Measurements from ENCODE around the gene ENTR1. TPM values are rescaled to one million over a fixed set of nuclear protein-coding genes. Genes with fewer than 3 reads are reported as not detected.

The ENTR1 gene
- polyA plus RNA-seq, 2 donors: 20.1 to 24.2 TPM

- Histone ChIP-seq H3K4me3 (ENCODE audit: low read depth in 1 of 2, low read length in 2 of 2) (peak within 1 kb of the TSS; percentile 90 to 93), H3K27ac (ENCODE audit: low read depth in 2 of 2, low read length in 1 of 2) (no peak within 1 kb of the TSS), H3K9me3 (ENCODE audit: control insufficient read depth in 2 of 2, insufficient read depth in 1 of 2, low read depth in 1 of 2, low read length in 1 of 2) (no peaks in the 10 kb centered on the region), H3K4me1 (ENCODE audit: control insufficient read depth in 2 of 2, insufficient read depth in 2 of 2, low read length in 1 of 2) (peaks cover 0 to 22% of the 10 kb centered on the region in 2 donors), H3K36me3 (ENCODE audit: control insufficient read depth in 2 of 2, insufficient read depth in 2 of 2, low read length in 1 of 2) (peaks cover 10 to 40% of the 10 kb centered on the region in 2 donors), H3K27me3 (ENCODE audit: control insufficient read depth in 1 of 2, insufficient read depth in 2 of 2, low read length in 2 of 2) (no peaks in the 10 kb centered on the region)
- WGBS, 2 donors: 5% methylated on average over 68 to 71 of the region's 71 CpGs
These were observed 10.2 kb downstream of the ENTR1 start, which contains the start of gene SNAPC4 for GRCh38 chr9:136400038-136400834. SNAPC4 (minus strand) TSS chr9:136400170; CDS start chr9:136398428, 1,742 bp downstream.

GRCh38 chr9:136399176-136400037 lies 11.0 kb downstream of the ENTR1 start:
- Histone ChIP-seq H3K36me3 (ENCODE audit: control insufficient read depth in 2 of 2, insufficient read depth in 2 of 2, low read length in 1 of 2) (peaks cover 10 to 44% of the 10 kb centered on the region in 2 donors), H3K4me3 (ENCODE audit: low read depth in 1 of 2, low read length in 2 of 2) (peak overlapping the region; percentile 90 to 93), H3K4me1 (ENCODE audit: control insufficient read depth in 2 of 2, insufficient read depth in 2 of 2, low read length in 1 of 2) (peaks cover 0 to 18% of the 10 kb centered on the region in 2 donors), H3K27ac (ENCODE audit: low read depth in 2 of 2, low read length in 1 of 2) (no peak overlapping the region), H3K27me3 (ENCODE audit: control insufficient read depth in 1 of 2, insufficient read depth in 2 of 2, low read length in 2 of 2) (no peaks in the 10 kb centered on the region), H3K9me3 (ENCODE audit: control insufficient read depth in 2 of 2, insufficient read depth in 1 of 2, low read depth in 1 of 2, low read length in 1 of 2) (no peaks in the 10 kb centered on the region)
- 1 to 2% methylated on average over 44 to 67 of the region's 67 CpGs for WGBS, 2 donors

GRCh38 chr9:136398286-136398685 lies 12.1 kb downstream of the ENTR1 start:
- H3K27me3 ChIP-seq (ENCODE audit: control insufficient read depth in 1 of 2, insufficient read depth in 2 of 2, low read length in 2 of 2): no peaks in the 10 kb centered on the region
- H3K9me3 ChIP-seq (ENCODE audit: control insufficient read depth in 2 of 2, insufficient read depth in 1 of 2, low read depth in 1 of 2, low read length in 1 of 2): no peaks in the 10 kb centered on the region
- H3K27ac ChIP-seq (ENCODE audit: low read depth in 2 of 2, low read length in 1 of 2): no peak overlapping the region
- no peak overlapping the region for H3K4me3 ChIP-seq (ENCODE audit: low read depth in 1 of 2, low read length in 2 of 2)
- 91 to 92% methylated on average over 12 of the region's 12 CpGs for WGBS, 2 donors
- peaks cover 0 to 14% of the 10 kb centered on the region in 2 donors for H3K4me1 ChIP-seq (ENCODE audit: control insufficient read depth in 2 of 2, insufficient read depth in 2 of 2, low read length in 1 of 2)
- peaks cover 10 to 45% of the 10 kb centered on the region in 2 donors for H3K36me3 ChIP-seq (ENCODE audit: control insufficient read depth in 2 of 2, insufficient read depth in 2 of 2, low read length in 1 of 2)

DNA sequence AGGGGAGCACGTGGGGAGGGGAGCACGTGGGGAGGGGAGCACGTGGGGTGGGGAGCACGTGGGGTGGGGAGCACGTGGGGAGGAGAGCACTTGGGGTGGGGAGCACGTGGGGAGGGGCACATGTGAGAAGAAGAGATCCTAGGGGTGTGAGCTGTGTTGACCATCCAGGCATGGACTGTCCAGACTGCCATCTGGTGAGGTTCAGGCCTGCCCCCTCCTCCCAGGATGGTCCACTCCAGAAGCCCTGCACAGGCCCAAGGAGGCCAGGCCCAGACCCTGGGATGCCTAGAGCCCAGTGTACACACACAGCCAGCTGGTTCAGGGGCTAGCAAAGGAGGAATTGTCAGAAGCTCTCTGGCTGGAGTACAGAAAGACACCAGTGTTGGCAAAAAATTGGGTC lies 12.8 kb downstream of the ENTR1 start:
- Histone ChIP-seq H3K9me3 (ENCODE audit: control insufficient read depth in 2 of 2, insufficient read depth in 1 of 2, low read depth in 1 of 2, low read length in 1 of 2) (no peaks in the 10 kb centered on the region), H3K4me1 (ENCODE audit: control insufficient read depth in 2 of 2, insufficient read depth in 2 of 2, low read length in 1 of 2) (peaks cover 0 to 14% of the 10 kb centered on the region in 2 donors), H3K36me3 (ENCODE audit: control insufficient read depth in 2 of 2, insufficient read depth in 2 of 2, low read length in 1 of 2) (peaks cover 10 to 44% of the 10 kb centered on the region in 2 donors), H3K4me3 (ENCODE audit: low read depth in 1 of 2, low read length in 2 of 2) (no peak overlapping the region), H3K27me3 (ENCODE audit: control insufficient read depth in 1 of 2, insufficient read depth in 2 of 2, low read length in 2 of 2) (no peaks in the 10 kb centered on the region), H3K27ac (ENCODE audit: low read depth in 2 of 2, low read length in 1 of 2) (no peak overlapping the region)
- 71 to 81% methylated on average over 6 of the region's 6 CpGs for WGBS, 2 donors

DNA sequence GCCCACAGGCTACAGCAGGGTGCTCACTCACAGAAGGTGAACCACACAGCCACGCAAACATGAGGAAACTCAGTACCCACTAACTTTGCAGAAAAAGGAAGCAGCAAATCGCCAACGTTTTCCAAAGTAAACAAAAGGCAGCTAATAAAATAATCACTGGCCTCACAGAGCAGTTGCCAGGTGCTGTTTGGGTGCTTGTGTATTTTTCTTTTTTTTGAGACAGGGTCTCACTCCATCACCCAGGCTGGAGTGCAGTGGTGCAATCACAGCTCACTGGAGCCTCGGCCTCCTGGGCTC lies 14.2 kb downstream of the ENTR1 start:
- H3K36me3 ChIP-seq (ENCODE audit: control insufficient read depth in 2 of 2, insufficient read depth in 2 of 2, low read length in 1 of 2): peaks cover 14 to 49% of the 10 kb centered on the region in 2 donors
- H3K4me3 ChIP-seq (ENCODE audit: low read depth in 1 of 2, low read length in 2 of 2): no peak overlapping the region
- H3K27me3 ChIP-seq (ENCODE audit: control insufficient read depth in 1 of 2, insufficient read depth in 2 of 2, low read length in 2 of 2): no peaks in the 10 kb centered on the region
- no peak overlapping the region for H3K27ac ChIP-seq (ENCODE audit: low read depth in 2 of 2, low read length in 1 of 2)
- no peaks in the 10 kb centered on the region for H3K9me3 ChIP-seq (ENCODE audit: control insufficient read depth in 2 of 2, insufficient read depth in 1 of 2, low read depth in 1 of 2, low read length in 1 of 2)
- peaks cover 0 to 14% of the 10 kb centered on the region in 2 donors for H3K4me1 ChIP-seq (ENCODE audit: control insufficient read depth in 2 of 2, insufficient read depth in 2 of 2, low read length in 1 of 2)
- 67 to 75% methylated on average over 4 of the region's 4 CpGs for WGBS, 2 donors

- H3K27me3 ChIP-seq (ENCODE audit: control insufficient read depth in 1 of 2, insufficient read depth in 2 of 2, low read length in 2 of 2): no peaks in the 10 kb centered on the region
- 84 to 87% methylated on average over 26 of the region's 26 CpGs for WGBS, 2 donors
- peaks cover 0 to 14% of the 10 kb centered on the region in 2 donors for H3K4me1 ChIP-seq (ENCODE audit: control insufficient read depth in 2 of 2, insufficient read depth in 2 of 2, low read length in 1 of 2)
- H3K4me3 ChIP-seq (ENCODE audit: low read depth in 1 of 2, low read length in 2 of 2): no peak overlapping the region
- no peaks in the 10 kb centered on the region for H3K9me3 ChIP-seq (ENCODE audit: control insufficient read depth in 2 of 2, insufficient read depth in 1 of 2, low read depth in 1 of 2, low read length in 1 of 2)
- no peak overlapping the region for H3K27ac ChIP-seq (ENCODE audit: low read depth in 2 of 2, low read length in 1 of 2)
- peaks cover 14 to 49% of the 10 kb centered on the region in 2 donors for H3K36me3 ChIP-seq (ENCODE audit: control insufficient read depth in 2 of 2, insufficient read depth in 2 of 2, low read length in 1 of 2)
These were observed 14.8 kb downstream of the ENTR1 start for GRCh38 chr9:136395345-136396218.

DNA sequence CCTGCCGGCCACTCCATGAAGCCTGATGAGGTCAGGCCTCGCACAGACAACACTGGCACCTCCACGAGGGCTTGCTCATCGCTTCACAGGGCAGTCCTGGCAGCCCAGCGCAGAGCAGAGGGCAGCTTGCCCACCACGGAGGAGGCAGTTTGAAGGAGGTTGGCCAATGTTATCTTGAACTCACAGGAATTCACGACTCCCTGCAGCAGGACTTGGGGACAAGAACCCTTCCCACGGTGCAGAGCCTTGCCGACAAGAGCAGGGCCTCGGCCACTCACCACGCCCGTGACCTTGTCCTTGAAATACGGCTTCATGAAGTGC lies 15.4 kb downstream of the ENTR1 start:
- 92 to 93% methylated on average over 13 of the region's 13 CpGs for WGBS, 2 donors
- no peak overlapping the region for H3K27ac ChIP-seq (ENCODE audit: low read depth in 2 of 2, low read length in 1 of 2)
- no peak overlapping the region for H3K4me3 ChIP-seq (ENCODE audit: low read depth in 1 of 2, low read length in 2 of 2)
- H3K4me1 ChIP-seq (ENCODE audit: control insufficient read depth in 2 of 2, insufficient read depth in 2 of 2, low read length in 1 of 2): peaks cover 0 to 10% of the 10 kb centered on the region in 2 donors
- H3K9me3 ChIP-seq (ENCODE audit: control insufficient read depth in 2 of 2, insufficient read depth in 1 of 2, low read depth in 1 of 2, low read length in 1 of 2): no peaks in the 10 kb centered on the region
- H3K36me3 ChIP-seq (ENCODE audit: control insufficient read depth in 2 of 2, insufficient read depth in 2 of 2, low read length in 1 of 2): peaks cover 14 to 49% of the 10 kb centered on the region in 2 donors
- H3K27me3 ChIP-seq (ENCODE audit: control insufficient read depth in 1 of 2, insufficient read depth in 2 of 2, low read length in 2 of 2): no peaks in the 10 kb centered on the region

- 92 to 94% methylated on average over 21 of the region's 21 CpGs for WGBS, 2 donors
- no peaks in the 10 kb centered on the region for H3K9me3 ChIP-seq (ENCODE audit: control insufficient read depth in 2 of 2, insufficient read depth in 1 of 2, low read depth in 1 of 2, low read length in 1 of 2)
These were observed 15.9 kb downstream of the ENTR1 start for GRCh38 chr9:136394312-136395019.

More at GRCh38 chr9:136394312-136395019, 15.9 kb downstream of the ENTR1 start:
- no peak overlapping the region for H3K4me3 ChIP-seq (ENCODE audit: low read depth in 1 of 2, low read length in 2 of 2)
- H3K27ac ChIP-seq (ENCODE audit: low read depth in 2 of 2, low read length in 1 of 2): no peak overlapping the region
- no peaks in the 10 kb centered on the region for H3K27me3 ChIP-seq (ENCODE audit: control insufficient read depth in 1 of 2, insufficient read depth in 2 of 2, low read length in 2 of 2)
- H3K36me3 ChIP-seq (ENCODE audit: control insufficient read depth in 2 of 2, insufficient read depth in 2 of 2, low read length in 1 of 2): peaks cover 14 to 50% of the 10 kb centered on the region in 2 donors
- H3K4me1 ChIP-seq (ENCODE audit: control insufficient read depth in 2 of 2, insufficient read depth in 2 of 2, low read length in 1 of 2): peaks cover 0 to 9% of the 10 kb centered on the region in 2 donors

Data from esophagus (tissue), 2 donors.